NCI-H187 treated with DMSO at 0.1 percent for 48 hours (cell line): ENCODE results near the gene TMCC2.
"Not testable (repeated sequence)": the region's sequence is repeated elsewhere in the genome, so short reads cannot be mapped to it uniquely, and the experiment has no call there.

Experiments
- DNase-seq: peaks from one replicate; lab custom pipeline; 2025; lab: John Stamatoyannopoulos, UW

TMCC2 gene

DNA sequence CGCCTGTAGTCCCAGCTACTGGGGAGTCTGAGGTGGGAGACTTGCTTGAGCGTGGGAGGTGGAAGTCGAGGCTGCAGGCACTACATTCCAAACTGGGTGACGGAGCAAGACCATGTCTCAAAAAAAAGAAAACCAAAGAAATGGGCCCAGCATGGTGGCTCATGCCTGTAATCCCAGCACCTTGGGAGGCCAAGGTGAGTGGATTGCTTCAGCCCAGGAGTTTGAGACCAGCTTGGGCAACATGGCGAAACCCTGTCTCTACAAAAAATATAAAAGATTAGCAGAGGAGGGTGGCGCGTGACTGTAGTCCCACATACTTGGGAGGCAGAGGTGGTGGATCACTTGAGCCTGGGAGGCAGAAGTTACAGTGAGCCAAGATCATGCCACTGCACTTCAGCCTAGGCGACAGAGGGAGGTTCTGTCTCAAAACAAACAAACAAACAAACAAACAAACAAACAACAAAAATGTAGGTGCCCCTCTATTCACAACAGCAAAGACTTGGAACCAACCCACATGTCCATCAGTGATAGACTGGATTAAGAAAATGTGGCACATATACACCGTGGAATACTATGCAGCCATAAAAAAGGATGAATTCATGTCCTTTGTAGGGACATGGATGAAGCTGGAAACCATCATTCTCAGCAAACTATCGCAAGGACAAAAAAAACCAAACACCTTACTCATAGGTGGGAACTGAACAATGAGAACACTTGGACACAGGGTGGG lies 53.1 kb downstream of the TMCC2 start:
- not testable (repeated sequence) for DNase-seq

DNA sequence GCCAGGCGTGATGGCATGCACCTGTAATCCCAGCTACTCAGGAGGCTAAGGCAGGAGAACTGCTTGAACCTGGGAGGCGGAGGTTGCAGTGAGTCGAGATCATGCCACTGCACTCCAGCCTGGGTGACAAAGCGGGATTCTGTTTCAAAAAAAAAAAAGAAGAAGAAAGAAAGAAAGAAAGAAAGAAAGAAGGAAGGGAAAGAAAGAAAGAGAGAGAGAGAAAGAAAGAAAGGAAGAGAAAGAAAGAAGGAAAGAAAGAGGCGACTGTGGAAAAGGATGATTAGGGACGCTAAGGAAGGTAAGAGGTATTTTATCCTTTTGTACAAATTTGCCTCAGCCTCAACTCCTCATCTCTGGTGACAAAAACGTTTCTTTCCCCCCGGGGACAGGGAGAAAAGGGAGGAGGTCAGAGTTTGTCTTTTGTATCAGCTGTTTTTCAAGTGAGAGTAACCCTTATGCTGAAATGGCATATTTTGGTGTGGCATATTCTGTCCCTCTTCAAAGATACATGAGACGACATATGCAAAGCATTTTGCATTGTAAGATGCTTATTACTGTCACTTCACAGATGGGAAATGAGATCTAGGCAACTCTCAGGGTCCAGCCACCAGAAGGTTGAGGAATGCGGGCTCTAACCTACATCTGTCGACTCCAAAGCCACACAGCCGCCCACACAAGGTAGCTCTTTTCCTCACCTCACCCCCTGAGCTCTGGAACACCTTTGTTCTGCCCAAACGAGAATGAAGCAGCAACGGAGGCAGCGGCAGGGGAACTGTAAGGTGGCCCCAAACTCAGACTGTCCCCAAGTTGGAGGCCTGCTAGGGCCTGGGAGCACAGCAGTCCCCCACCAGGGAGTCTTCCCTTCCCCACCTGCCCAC lies 55.8 kb downstream of the TMCC2 start:
- no peak for DNase-seq

DNA sequence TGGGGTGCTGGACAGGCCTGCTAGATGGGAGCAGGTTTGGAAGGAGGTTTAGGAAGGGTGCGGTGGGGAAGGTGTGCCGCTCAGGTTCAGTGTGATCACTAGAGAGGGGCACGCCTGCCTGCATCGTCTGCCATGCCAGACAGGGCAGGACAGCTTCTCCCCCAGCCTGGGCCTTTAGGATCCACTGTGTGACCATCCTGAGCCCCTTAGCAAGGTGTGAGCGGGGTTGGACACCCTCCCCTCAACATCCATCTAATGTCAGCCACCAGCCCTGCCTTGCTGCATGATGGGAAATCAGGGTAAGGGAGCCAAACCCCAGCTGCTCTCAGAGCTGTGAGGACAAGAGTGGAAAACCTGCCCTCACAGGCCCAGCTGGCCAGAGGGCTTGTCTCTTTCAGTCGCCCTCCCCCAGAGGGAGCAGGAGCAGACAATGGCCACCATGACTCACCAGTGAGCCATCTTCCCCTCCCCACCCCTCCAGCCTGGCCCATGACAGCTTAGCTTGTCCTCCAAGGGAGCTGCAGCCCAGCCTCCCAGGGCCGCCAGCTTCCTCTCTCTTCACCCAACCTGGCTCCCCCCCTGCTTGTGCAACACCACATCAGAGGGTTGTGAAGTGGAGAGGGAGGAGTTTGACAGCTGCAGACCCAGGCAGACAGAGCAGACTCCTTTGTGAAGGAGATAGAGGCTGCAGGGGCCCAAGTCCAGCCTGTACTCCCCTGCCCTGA lies 56.8 kb downstream of the TMCC2 start:
- DNase-seq = peak; percentile 83

DNA sequence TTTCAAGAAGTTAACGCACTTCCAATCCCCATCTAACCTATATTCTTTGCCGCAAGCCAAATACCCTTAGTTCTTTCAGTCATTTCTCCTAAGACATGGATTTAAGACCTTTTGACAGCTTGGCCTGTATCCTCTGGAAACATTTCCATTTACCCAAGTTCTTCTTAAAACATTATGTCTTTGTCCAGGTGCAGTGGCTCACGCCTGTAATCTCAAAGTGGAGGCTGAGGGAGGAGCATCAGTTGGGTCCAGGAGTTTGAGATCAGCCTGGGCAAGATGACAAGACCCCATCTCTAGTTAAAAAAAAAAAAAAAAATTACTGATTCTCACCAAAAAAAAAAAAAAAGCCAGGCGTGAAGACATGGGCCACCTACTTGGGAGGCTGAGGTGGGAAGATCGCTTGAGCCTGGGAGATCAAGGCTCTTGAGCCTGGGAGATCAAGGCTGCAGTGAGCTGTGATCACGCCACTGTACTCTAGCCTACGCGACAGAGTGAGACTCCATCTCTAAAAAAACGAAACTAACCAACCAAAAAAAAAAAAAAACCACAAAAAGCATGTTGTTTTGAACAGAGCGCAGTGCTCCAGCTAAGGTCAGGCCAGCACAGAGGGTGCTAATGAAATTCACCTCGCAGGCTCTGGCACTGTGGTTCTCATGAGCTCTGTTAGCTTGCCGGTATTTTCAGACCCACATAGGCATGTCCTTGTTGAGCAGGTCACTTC lies 57.8 kb downstream of the TMCC2 start:
- no peak for DNase-seq

DNA sequence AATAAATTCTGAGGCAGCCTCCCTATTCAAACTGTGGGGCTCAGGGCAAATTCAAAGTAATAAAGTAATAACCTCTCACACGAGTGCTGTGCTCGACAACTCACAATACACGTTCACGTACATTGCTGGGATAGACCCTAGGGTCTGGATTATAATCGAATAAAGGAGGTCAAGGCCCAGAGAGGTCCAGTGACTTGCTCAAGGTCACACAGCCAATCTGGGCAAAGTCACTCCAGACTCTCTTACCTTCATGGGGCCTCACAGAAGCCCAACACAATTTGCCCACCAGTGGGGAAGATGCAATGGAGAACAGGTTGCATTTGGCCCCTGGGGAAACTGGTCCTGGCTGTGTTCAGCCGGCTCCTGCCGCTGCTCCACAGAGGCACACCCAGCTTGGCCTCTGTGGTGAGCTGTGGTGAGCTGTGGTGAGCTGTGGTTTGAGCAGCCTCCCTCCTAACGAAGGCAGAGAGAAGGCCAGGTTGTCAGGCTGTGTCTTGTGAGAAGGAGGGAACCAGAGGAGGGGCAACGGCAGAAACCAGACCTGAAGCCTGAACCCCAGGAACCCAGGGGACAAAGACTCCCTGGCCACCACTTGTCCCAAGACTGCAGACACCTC lies 58.7 kb downstream of the TMCC2 start:
- no peak for DNase-seq

DNA sequence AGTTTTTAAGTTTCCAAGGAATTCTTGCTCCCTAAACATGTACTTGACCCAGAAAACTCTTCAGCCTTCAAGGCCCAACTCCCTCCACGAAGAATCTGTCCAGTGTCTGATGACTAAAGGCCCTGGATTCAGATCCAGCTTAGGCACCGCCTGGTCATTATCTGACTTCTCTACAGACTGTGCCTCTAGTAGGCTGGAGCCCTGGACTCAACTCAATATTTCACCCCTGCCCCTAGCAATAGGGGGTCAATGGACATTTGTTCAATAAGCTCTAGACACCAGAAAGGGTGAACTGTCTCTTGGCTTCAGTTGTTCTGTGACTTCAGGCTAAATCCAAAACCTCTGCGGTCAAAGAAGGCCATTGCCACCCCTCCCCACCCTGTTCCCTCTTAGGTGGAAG lies 59.3 kb downstream of the TMCC2 start:
- DNase-seq = no peak

DNA sequence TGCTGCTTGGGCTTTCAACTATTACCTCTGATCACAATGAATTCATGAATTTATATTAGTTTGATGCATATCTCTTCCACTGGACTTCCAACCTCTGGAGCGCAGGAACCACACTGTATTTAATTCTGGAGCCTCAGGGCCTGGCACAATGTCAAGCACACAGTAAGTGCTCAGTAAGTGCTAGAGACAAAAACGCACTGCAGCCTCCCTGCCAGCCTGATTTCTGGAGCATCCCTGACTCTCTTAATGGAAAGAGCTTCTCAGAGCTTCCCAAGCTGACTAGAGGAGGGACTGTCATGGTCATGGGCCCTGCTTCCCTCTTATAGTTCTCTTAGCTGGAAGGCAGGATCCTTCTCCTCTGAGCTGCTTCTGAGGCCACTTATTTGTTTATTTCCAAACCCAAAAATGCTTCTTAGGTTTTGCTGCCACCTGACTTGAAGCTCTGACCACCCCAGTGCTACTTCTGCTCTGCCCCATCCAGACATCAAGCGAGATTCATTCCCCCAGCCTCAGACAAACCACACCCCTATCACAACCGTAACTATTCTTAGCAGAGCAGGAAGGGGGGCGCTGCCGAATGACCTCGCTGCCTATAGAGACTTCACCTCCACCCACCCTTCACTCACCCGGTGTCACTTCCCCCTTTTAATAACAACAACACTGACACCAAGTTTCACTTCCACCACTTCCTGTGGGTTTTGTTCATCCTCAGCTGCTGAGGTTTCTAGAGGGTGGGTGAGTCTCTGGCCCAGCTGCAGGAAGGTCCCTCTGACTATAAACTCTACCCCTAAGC lies 60.2 kb downstream of the TMCC2 start:
- DNase-seq = no peak

DNA sequence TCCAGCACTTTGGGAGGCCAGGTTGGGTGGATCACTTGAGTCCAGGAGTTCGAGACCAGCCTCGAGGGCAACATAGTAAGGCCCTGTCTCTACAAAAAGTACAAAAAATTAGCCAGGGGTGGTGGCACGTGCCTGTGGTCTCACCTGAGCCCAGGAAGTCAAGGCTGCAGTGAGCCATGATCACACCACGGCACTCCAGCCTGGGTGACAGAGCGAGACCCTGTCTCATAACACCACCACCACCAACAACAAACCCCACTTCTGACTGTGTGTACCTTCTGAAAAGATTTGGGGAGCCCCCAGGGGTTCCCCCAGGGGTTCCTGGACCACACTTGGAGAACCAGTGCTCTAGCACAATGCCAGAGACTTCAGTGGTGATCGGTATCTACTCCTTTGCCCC lies 63.9 kb downstream of the TMCC2 start:
- no peak for DNase-seq

- no peak for DNase-seq
Measured at GRCh38 chr1:205293350-205294074, 65.8 kb downstream of the TMCC2 start.

DNA sequence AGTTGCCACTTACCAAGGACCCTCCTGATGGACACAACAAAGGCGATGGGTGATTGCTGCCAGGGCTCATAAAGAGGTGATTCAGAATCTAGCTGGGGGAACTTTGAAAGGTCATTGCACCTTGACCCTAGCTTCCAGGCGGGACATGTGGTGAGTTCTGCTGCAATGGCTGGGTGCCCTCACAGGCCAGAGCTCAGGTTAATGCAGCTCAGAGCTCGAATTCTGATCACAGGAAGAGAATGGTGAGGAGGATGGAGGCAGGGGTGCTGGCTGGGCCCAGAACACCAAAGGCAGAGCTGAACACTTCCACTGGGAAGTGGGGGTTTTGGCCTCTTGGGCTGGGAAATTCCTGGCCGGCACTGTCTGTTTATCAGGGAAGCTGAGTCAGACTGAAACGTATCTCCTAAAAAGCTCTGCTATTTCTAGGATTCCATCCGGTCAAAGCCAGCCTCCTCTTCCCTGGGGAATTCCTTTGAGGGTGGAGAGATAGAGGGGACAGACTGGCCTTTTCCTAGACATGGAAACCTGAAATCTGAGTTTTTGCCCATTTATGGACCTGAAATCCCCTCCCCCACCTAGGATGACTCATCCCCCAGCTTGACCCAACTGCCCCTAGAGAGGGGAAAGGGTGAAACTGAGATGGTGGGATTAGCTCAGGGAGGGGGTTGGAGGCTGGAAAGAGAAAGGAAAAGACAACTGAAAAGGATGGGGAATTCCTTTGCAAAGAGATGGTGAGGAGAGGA lies 66.6 kb downstream of the TMCC2 start:
- DNase-seq = no peak

DNA sequence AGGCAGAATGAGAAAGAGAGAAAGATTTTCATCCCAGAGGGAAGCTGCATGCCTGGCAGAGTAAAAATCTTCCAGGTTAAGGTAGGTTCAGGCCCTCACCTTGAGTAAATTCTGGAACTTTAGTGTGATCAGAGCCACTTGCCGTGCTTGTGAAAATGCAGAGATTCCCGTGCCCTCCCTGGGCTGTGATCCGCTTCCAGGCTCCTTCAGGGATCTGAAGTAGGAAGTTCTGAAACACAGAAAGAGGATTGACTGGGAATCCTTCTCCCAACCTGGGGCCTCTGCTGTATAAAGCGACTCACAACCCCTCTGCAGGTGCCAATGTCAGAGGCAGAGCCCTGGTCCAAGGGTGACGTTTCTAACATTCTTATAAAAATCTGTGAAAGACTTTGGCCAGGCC lies 67.2 kb downstream of the TMCC2 start:
- DNase-seq = no peak

DNA sequence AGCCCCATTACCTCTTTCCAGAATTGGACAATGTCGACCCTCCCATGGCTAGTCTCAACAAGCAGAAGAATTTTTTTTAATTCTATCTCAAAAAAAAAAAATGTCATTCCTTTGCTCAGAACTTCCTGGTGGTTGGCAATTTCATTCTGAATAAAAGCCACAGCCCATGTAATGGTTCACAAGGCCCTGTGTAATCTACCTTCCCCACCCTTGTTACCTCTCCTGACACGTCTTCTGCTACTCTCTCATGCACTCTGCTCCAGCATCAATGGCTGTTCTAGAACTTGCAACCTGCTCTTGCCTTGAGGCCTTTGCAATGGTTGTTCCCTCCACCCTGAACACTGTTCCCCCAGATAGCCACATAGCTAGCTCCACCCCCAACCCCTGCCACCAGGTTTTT lies 68.4 kb downstream of the TMCC2 start:
- DNase-seq = no peak

DNA sequence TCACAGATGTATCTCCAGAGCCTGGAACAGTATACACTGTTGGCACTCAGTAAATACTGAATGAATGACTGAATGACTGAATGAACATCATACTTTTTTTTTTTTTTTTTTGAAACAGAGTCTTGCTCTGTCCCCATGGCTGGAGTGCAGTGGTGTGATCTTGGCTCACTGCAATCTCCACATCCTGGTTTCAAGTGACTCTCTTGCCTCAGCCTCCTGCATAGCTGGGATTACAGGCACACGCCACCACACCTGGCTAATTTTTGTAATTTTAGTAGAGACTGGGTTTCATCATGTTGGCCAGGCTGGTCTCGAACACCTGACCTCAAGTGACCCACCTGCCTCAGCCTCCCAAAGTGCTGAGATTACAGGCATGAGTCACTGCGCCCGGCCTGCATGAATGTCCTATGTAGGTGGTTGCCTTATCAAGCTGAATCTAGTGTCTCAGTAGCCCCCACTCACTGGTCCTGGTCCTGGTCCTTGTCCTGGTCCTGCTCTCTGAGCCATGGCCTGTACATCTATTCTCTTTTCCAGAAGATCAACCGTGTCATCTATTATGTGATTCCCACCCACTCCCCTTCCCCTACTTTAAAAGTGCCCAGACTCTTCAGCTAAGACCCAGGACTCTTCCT lies 69.9 kb downstream of the TMCC2 start:
- DNase-seq = not testable (repeated sequence)

GRCh38 chr1:205298191-205298994 lies 70.6 kb downstream of the TMCC2 start:
- DNase-seq = no peak

GRCh38 chr1:205300149-205300548 lies 72.4 kb downstream of the TMCC2 start:
- DNase-seq = no peak

GRCh38 chr1:205301205-205301821 lies 73.6 kb downstream of the TMCC2 start:
- DNase-seq = peak; percentile 44

DNA sequence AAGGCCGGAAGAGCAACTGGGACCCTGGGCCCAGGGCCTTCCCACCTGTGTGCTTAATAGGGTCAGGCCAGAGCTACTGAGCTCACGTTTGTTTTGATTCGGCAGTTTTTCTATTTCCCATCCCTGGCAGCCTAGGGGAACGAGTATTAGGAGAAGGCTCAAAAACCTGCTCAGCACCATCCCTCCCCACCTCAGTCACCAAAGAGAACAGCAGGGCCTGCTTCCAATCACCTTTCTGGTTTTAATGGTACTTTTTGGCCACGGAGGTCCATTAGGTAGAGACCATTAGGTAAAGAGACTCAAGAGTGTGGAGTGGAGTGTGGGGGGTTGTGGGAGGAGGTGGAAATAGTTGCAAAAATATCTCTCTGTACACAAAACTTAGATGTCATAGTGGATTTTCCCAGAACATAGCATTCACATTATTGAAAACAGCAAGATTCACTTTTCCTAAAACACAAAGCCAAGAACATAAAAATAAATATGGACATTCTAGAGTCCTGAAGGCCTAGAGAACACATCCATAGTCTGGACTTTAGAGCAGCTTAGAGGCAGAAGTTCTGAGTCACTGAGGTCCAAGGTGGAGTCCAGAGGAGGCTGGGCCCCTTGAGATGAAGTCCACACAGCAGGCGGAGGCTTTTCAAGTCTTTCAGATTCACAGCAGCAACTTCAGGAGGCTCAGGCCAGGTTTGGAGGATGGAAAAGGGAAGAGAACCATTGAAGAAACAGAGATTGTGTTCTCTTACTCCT lies 74.3 kb downstream of the TMCC2 start:
- no peak for DNase-seq
